ENCODE results near the gene ICOS.

DNA sequence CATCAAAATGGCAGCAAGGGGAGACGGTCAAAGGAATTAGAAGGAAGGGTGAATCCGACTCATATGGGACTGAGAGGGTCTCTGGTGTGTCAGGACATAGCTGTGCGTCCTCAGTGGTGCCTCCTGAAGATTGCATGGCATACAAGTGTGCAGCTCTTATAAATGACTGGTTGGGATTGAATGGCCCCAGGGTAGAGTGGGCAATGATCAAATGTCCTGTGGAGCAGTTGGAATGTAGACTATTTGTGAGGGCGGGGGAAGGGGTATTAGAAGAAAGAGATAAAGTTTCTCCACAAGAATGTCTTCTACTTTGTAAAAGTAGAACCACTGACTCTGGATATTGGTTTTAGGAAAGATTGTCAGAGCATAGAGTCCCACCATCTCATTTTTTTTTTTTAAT lies 44.4 kb upstream of the ICOS start:
- TF ChIP-seq, protein P1, sequence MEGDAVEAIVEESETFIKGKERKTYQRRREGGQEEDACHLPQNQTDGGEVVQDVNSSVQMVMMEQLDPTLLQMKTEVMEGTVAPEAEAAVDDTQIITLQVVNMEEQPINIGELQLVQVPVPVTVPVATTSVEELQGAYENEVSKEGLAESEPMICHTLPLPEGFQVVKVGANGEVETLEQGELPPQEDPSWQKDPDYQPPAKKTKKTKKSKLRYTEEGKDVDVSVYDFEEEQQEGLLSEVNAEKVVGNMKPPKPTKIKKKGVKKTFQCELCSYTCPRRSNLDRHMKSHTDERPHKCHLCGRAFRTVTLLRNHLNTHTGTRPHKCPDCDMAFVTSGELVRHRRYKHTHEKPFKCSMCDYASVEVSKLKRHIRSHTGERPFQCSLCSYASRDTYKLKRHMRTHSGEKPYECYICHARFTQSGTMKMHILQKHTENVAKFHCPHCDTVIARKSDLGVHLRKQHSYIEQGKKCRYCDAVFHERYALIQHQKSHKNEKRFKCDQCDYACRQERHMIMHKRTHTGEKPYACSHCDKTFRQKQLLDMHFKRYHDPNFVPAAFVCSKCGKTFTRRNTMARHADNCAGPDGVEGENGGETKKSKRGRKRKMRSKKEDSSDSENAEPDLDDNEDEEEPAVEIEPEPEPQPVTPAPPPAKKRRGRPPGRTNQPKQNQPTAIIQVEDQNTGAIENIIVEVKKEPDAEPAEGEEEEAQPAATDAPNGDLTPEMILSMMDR (IDR thresholded peaks at IDR 0.05; ENCODE audit: extremely low read depth in 1 of 2, insufficient read depth in 1 of 2, low read depth in 1 of 2, low read length in 2 of 2) = no peak
- TF ChIP-seq POLR2AphosphoS5 (IDR thresholded peaks at IDR 0.05; ENCODE audit: insufficient read depth, low read depth, low read length) = no peak
- TF ChIP-seq, protein P2, sequence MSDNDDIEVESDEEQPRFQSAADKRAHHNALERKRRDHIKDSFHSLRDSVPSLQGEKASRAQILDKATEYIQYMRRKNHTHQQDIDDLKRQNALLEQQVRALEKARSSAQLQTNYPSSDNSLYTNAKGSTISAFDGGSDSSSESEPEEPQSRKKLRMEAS (IDR thresholded peaks at IDR 0.05; ENCODE audit: insufficient read depth, insufficient read length) = no peak
- TF ChIP-seq POLR2A (IDR thresholded peaks at IDR 0.05; ENCODE audit: low read depth, low read length) = no peak
- no peak for TF ChIP-seq GATA2 (IDR thresholded peaks at IDR 0.05; ENCODE audit: insufficient read depth, insufficient read length, low read depth, low read length)
